HG03565 (cell line): ENCODE results near the gene CCDC85A.

Experiments used
- ATAC-seq: cut with Tn5 transposase; IDR thresholded peaks from one replicate; pipeline ENCODE4 v1.9.1; 2021; ENCODE audit warnings: mild to moderate bottlenecking, moderate library complexity; ENCODE audit not compliant: unreplicated experiment

The CCDC85A gene

DNA sequence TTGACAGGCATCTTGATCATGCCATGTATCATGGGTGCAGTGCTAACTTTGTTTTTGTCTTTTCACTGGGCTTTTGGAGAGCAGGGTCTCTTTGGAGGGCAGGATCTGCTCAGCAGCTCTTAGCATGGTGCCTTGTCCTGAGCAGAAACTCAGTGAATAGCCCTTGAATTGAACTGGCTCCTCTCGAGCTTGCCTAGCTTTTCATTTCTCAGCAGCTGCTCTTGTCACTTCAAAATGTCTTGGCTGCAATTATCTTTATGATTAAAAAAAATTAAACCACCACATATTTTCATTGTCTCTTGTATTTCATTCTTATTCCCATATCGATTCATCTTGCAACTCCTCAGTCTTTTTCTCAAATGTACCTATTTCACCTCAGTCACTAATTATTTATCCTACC, 50.5 kb downstream of the CCDC85A start:
- no peak for ATAC-seq

DNA sequence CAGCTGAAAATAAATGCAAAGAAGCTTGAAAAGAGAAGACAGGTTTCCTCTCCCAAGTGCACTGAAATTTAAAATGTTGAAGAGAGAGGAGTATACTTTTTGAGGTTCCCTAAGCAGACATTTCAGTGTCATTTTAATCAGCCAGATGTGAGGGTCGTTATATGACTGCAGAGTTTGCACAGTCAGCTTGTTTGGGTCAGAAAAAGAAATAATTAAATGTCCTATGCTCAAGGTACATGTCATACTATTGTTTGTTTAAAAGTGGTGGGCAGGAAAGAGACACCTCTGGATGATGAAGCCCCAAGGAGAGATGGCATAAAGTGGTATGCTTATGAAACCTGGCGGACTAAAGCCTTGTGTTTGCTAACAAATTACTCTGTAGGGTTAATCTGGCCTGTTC, 55.2 kb downstream of the CCDC85A start:
- no peak for ATAC-seq

DNA sequence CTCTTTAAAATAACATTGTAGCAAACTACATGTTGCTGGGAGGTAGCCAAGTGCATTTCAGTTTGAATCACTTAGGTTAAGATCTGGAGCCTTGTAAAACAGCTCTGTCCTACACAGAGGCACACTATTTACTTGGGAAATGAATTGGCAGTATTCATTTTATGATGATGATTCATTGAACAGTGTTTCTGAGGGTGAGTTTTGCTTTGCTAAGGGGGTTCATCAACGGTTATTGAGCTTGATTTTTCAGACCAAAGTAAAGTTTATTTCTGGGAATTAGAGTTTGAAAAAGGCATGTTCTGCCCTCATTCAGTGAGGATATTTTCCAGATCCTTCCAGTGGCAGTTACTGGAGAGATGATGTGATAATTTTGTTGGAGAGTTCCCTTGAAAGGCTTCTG, 55.6 kb downstream of the CCDC85A start:
- no peak for ATAC-seq

DNA sequence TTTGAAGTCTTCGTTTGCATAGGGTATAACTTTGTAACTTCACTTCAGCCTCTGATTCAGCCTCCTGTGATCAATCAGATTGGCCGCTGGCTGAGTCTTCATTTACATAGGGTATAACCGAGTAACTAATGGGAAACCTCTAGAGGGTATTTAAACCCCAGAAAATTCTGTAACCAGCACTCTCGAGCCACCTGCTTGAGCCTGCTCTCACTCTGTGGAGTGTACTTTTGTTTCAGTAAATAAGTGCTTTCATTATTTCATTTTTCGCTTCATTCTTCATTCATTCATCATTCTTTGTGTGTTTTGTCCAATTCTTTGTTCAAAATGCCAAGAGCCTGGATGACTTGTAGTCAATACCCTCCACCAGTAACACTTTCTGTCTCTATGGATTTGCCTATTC, 56.4 kb downstream of the CCDC85A start:
- no peak for ATAC-seq

DNA sequence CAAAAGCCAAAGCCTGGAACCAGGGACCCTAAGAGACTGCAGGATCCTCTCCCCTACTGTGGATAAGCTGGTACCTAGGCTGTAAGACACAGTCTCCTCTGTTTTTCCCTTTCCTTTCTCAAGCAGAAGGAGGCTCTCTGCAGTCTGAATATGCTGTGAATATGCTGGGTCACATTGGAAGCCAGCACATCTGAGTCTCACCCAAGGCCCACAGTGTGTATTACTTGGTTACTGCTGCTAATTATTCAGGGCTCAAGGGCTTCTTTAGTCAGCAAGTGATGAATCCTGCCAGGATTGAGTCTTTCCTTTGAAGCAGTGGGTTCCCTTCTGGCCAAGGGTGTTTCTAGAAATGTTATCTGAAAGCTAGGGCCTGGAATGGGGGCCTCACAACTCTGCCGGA, 60.7 kb downstream of the CCDC85A start:
- ATAC-seq = no peak

DNA sequence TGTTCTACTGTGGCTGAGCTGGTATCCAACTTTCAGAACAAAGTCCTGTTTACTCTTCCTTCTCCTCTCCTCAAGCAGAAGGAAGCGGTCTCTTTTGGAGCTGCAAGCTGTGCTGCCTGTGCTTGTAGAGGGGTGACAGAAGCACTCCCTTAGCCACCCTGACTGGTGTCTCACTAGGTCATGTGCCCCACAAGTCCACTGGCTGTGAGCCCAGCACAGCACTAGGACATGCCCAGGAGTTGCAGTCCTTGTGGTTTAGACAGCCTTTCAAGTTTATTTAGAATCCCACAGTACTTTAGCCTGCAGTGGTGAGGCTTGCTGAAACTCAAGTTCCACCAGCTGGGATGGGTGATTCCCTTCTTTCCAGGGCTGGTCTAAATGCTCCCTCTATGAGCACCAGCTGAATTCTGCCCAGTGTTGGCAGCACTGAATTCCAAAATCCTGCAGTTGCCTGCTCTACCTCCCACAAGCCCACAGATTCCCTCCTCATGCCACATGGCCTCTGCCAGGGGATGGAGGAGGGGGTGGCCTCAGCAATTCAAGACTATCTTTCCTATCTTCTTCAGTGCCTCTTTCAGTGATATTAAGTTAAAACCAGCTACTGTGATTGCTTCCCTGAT, 61.2 kb downstream of the CCDC85A start:
- no peak for ATAC-seq

DNA sequence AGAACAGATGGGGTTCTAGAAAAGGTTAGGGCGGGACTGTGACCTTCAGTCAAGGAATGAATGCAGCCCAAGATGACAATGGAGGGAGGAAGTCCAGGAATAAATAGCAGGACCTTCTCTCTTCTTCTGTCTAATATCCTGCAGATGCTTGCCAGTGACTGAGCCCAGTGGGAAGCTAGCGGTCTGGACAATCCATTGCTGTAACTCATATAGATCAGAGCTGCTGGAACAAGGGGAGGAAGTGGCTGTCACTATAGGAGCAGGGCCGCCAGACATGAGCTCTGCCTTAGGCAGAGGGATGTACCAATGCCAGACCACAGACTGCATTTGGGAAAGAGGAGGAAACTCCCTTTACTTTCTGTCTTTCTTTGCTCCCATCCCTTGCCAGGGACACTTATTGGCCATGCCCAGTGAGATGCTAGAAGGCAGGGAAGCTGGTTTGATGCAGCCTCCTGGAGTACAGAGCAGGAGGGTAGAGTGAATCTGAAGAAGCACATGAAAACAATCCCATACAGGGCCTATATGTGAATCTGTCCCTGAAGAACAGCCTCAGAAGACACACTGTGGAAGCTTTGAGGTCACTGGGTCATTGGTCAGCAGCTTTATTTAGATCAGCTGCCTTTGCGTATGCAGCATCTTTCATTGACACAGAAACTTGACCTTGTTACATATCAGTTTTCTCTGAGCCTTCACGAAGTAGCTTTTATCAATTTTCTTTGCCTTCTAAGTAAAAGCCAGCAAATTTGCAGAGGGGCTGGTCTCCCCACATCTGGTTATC, 65.4 kb downstream of the CCDC85A start:
- ATAC-seq = no peak

DNA sequence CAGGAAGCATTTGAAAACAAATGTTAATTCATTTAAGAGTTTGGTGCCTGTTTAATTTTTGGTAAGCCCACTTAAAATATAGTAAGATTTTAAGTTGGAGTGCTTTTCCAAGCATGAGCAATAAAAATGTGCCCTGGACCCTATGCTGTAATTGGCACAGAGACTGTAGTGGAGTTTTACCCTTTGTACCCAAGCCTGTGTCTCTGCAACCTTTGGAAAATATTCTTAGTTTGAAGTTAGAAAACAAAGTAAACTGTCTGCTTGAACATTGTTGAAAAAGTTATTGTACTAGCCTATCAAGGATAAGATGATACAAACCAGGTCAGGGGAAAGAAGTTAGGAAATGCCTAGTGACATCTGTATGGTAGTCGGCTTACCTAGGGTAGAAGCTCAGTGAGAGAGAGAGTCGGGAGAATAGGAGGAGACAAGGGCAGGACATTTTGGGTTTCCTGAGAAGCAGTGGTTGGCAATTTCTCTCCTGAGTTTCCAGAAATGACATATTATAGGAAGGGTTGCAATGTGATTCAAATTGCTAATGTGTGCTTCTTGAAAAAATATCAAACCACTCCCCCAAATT, 66.5 kb downstream of the CCDC85A start:
- no peak for ATAC-seq

DNA sequence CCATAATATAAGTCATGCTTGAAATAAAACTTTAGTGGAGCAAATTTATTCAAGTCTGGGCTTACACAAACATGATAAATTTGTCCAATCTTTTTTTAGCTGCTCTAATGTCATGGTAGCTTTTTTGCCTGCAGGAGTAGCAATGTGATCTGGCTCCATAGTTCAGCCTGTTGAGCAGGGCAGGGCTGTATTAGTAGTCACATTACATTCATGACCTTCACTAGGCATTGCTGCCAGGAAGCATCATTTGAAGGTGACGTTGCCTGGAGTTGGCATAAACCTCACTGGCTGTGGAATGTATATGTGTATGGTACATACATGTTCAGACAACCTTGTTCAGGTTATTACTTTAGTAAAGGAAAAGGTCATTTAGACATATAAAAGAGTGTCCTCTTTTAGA, 76.6 kb downstream of the CCDC85A start:
- no peak for ATAC-seq

DNA sequence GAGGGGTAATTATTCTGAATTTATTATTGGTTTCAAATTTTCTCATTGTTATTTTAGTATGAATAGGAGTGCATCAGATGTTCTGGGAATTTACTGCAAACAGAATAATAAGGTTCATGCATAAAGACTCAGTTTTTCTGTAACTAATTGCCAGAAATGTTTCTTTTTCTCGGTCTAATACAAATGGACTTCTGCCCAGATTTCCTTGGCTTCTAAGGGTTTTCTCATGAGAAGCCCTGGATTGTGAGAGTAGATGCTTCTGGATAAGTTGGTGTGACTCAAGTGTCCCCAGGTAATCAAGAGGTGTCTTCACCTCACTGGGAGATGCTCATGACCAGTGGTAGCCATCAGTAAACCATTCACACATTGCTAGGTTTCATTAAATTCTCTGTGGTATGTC, 78.5 kb downstream of the CCDC85A start:
- ATAC-seq = no peak

DNA sequence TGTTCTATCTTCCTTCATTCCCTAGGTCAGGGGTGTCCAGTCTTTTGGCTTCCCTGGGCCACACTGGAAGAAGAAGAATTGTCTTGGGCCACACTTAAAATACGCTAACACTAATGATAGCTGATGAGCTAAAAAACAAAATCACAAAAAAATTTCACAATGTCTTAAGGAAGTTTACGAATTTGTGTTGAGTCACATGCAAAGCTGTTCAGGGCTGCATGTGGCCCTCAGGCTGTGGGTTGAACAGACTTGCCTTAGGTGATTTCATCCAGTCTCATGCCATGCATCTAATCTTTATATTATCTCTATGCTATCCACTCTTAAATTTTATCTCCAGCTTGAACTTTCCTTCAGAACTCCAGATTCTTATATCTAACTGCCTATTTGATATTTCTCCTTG, 80.1 kb downstream of the CCDC85A start:
- no peak for ATAC-seq

DNA sequence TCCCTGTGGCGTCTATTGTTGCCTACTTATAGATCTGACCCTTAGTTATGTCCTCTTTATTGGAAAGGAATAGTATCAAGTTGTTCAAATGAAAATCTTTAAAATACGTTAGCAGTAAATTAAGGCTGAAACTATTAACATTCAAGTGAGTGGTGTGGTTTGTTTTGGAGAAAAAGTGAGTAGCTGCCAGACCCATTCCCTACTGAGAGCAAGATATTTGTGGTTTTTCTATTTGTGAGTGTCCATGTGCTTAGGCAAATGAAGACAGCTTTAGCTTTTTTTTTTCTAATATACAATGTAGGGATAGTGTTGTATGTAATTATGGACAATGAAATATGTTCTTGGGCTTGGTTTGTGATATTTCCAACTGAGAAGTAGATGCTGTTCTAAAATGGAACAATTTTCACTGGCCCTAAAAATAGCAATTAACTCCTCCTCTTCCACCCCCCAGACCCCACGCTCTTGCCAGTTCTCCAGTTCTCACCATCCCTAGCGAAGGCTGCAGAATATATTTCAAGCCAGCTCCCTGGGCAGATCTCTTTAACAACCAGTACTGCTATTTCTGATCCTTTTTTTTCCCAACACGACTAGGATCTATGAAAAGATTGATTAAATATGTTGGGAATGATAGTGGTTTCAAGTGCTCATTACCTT, 83.1 kb downstream of the CCDC85A start:
- no peak for ATAC-seq

DNA sequence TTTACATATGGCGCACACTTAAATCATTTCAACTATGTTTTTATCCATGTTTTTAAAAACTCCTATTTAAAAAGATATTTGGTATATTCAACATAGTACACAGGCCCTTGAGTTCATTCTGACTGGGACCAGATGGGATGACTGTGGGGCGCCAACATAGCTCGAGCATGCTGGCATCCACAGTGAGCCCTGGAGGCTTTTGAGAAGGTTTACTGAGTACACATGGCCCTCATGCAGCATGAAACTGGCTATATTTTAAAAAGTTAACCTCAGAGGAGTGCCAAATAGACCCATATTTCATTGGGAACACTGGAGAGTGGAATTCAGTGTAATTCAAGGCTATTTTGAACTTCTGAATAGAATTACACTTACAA, 83.6 kb downstream of the CCDC85A start:
- ATAC-seq = no peak

DNA sequence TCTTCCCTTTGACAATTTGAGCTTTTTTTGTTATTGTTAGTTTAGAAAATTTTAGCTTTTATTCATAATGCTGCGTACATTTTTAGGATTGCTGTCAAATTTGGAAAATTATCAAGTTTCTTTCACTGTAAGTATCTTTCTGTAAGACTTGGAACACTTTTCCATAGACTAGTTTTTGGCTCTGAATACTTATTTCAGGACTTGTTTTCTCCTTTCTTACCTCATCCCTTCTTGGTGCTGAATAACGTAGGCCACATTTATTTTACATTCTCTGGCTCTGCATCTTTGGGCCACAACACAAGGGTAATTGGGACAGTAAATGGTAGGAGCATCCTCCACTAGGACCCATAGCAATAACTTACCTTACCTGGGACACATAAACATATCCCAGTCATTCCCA, 85.1 kb downstream of the CCDC85A start:
- no peak for ATAC-seq

DNA sequence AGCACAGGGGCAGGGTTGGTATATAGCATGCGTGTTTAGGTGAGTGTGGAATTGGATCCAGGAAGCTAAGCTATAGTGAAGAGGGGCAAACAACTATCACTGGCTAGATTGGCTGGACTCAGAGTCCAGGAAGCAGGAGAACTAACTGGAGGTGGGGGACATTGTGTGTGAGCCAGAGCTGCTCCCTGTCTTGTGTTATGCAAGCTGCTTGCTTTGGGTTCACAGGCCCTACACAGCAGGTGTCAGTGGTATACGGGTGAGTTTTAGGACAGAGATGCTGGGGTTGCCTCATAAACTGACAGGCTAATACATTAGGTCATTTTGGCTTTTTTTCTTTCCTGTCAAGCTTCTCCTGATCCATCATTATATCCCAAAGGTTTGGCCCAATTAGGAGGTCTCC, 87.5 kb downstream of the CCDC85A start:
- ATAC-seq = no peak

DNA sequence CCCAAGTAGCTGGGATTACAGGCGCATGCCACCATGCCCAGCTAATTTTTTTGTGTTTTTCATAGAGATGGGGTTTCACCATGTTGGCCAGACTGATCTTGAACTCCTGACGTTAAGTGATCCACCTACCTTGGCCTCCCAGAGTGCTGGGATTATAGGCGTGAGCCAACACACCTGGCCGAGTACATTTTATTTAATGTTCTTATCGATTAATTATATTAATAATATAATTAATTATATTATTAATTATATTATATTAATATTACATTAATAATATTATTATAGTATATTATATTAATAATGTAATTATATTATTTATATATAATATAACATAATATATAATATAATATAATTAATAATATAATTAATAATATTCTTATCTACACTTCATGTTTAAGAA, 101.4 kb downstream of the CCDC85A start:
- ATAC-seq = no peak

DNA sequence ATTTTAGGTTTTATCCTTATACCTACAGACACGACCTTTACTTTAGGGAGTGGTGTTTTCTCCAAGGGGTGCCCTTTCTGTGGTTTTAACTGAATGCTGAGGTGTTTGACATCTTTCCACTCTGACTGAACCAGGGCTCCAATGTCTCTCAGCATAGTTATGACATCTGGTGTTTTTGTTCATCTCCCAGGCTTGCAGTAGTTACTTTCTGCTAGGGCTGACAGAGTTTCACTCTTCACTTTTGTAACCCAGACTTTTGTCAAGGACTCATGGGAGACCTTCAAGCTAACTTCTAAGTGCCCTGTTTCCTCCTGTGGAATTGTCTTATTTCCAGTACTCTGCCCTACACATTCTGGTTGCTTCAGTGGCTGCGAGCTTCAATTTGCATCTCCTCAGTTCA, 103.1 kb downstream of the CCDC85A start:
- peak; percentile 48 for ATAC-seq

DNA sequence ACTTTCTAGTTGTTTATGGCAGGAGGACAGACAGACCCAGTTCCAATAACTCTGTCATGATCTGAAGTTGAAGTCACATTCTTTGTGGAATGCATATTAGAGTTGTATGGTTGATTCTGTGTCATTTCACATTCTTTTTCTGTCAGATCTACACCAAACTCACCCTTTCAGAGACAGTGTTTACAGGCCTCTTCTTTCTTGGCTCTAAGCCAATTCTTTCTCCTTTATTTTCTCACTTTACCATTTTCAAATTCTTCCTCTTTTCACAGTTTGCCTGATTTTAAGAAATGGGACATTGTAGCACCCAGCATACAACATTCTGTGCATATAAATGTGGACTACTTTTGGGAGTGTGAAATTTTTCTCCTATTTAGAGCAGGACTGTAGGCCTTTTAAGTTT, 103.7 kb downstream of the CCDC85A start:
- no peak for ATAC-seq

DNA sequence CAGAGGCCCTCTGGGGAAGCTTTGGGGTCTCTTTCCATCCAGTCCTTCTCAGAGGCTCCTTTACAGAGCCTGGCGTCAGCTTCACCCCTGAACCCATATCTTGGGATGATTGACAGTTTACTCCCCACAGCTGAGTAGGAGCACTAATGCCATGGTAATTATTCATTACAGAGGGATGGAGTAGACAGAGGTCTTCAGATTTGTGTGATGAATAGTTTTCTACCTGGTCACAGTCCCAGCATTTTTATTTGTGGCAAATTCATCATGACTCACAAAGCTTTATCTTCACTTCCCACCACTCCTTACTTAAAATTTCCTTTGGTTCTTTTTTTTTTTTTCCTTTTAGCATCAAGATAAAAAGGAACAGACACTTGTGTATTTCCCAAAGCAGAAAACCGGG, 104.2 kb downstream of the CCDC85A start:
- ATAC-seq = no peak

DNA sequence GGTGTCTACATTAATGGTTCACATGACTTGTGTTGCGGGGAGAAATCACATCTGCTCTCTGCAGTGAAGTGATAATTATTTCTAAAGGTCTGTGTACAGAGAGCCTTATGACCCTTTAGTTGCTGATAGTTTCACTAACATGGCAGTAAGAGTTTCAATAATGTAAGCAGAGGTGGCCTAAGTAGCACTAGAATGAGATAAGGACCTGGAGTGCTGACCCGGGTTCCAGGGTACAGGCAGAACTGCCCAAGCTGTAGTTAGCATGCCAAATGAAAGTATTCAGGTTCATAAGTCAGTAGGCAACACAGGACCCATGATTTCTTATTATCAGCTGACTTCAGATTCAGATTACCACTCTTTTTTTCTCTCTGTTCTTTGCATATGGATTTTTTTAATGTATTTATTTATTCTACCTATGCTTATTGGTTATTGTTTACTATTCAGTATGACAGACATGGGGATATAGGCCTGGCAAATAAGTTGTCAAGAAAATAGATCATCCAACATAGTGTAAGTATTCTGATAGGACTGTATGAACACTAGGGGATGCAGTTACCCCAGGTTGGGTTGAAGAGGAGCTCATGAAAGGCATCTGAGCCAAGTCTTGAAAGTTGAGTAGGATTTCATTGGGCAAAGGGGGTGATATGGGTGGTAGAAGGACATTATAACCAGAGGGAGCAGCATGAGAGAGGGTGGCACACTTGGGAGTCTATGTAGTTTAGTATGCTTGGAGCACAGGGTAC, 105.2 kb downstream of the CCDC85A start:
- ATAC-seq = no peak

DNA sequence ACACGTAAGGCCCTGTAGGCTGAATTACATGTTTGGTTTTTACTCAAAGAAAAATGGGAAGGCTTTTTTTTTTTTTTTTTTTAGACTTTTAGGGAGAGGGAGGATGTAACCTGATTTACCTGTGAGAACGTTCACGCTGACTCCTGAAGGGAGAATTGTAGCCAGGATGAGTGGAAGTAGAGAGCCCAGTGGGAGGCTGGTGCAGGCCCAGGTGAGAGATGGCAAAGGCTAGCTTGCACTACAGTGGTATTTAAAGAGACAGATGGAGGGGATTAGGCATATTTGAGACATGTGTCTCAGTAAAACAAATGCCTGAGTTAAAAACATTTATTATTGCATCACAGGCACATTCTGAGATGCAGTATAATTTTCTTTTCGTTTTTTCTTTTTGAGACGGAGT, 107.9 kb downstream of the CCDC85A start:
- ATAC-seq = no peak
